MCF 10A (cell line): ENCODE results near the gene ZNF628. TPM values are rescaled to one million over a fixed set of nuclear protein-coding genes. Genes with fewer than 3 reads are reported as not detected.

ENCODE experiments used
- BruUV-seq: library from RNA; stranded (reverse); fragments of 400-500 nt; replicated peaks from 2 replicates; lab custom pipeline; 2021; lab: Mats Ljungman, UMichigan
- CTCF ChIA-PET: fragments of 300-600 bp; sonication (Branson Sonifier 250); formaldehyde crosslinking; extraction: SDS; loops from one replicate; lab custom pipeline; 2021; ENCODE audit warnings: antibody characterized with exemption, inconsistent platforms; lab: Yijun Ruan, JAX
- POLR2A ChIA-PET: fragments of 300-600, 350-650 bp; sonication (Branson Sonifier 250); formaldehyde crosslinking; extraction: SDS; loops from one replicate; lab custom pipeline; 2020; ENCODE audit warnings: antibody characterized with exemption, inconsistent platforms; lab: Yijun Ruan, JAX
- DNase-seq: peaks from one replicate; pipeline ENCODE4 v3.0.0-alpha.2; 2018; ENCODE audit not compliant: unreplicated experiment
- H3K27ac Mint-ChIP-seq: one replicate; pipeline ENCODE4 v1.8.0; 2022; ENCODE audit warnings: mild to moderate bottlenecking, low read depth, mixed read lengths; ENCODE audit not compliant: unreplicated experiment
- H3K27me3 Mint-ChIP-seq: one replicate; pipeline ENCODE4 v1.8.0; 2022; ENCODE audit warnings: mixed read lengths; ENCODE audit not compliant: insufficient read depth, unreplicated experiment
- H3K36me3 Mint-ChIP-seq: one replicate; pipeline ENCODE4 v1.8.0; 2022; ENCODE audit warnings: mild to moderate bottlenecking, moderate library complexity, mixed read lengths; ENCODE audit not compliant: insufficient read depth, unreplicated experiment
- H3K4me1 Mint-ChIP-seq: one replicate; pipeline ENCODE4 v1.8.0; 2022; ENCODE audit warnings: mixed read lengths; ENCODE audit not compliant: insufficient read depth, unreplicated experiment
- H3K4me3 Mint-ChIP-seq: one replicate; pipeline ENCODE4 v1.8.0; 2022; ENCODE audit warnings: mild to moderate bottlenecking, moderate library complexity, mixed read lengths; ENCODE audit not compliant: unreplicated experiment
- H3K9me3 Mint-ChIP-seq: one replicate; pipeline ENCODE4 v1.8.0; 2022; ENCODE audit warnings: mixed read lengths; ENCODE audit not compliant: unreplicated experiment
- intact Hi-C: fragments of 100-400 bp; cut with micrococcal nuclease; formaldehyde crosslinking; loops from 2 replicates; pipeline ENCODE4 v1.14.1; 2022
- total RNA-seq: library from RNA; stranded (reverse); gene quantifications from 2 replicates; pipeline ENCODE4 v1.2.3, GENCODE V29; 2022
- TF ChIP-seq, protein P1 (sequence below): fragments of 200-600 bp; IDR thresholded peaks from one replicate; pipeline ENCODE4 v1.8.0; 2022; ENCODE audit warnings: antibody characterized with exemption, mild to moderate bottlenecking; ENCODE audit not compliant: unreplicated experiment

Gene ZNF628
- total RNA-seq, 1 experiment from 2014 or later: 12.1 TPM

- peaks cover 17% of the 10 kb centered on the region for H3K4me1 Mint-ChIP-seq
- TF ChIP-seq, protein P1, sequence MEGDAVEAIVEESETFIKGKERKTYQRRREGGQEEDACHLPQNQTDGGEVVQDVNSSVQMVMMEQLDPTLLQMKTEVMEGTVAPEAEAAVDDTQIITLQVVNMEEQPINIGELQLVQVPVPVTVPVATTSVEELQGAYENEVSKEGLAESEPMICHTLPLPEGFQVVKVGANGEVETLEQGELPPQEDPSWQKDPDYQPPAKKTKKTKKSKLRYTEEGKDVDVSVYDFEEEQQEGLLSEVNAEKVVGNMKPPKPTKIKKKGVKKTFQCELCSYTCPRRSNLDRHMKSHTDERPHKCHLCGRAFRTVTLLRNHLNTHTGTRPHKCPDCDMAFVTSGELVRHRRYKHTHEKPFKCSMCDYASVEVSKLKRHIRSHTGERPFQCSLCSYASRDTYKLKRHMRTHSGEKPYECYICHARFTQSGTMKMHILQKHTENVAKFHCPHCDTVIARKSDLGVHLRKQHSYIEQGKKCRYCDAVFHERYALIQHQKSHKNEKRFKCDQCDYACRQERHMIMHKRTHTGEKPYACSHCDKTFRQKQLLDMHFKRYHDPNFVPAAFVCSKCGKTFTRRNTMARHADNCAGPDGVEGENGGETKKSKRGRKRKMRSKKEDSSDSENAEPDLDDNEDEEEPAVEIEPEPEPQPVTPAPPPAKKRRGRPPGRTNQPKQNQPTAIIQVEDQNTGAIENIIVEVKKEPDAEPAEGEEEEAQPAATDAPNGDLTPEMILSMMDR: no peak
- H3K9me3 Mint-ChIP-seq: no peaks in the 10 kb centered on the region
- ChIA-PET POLR2A (interaction anchor here (0.8 to 1.6 kb wide), 4 partner anchors 12 to 71 kb away, joined by 3 to 4 read pairs (median 4); partner anchors contain the start of gene UBE2S), CTCF (interaction anchor here (0.6 to 1.7 kb wide), 5 partner anchors 8 to 309 kb away, joined by 3 to 12 read pairs (median 4); no protein-coding TSS in a partner anchor)
- intact Hi-C loops: no loop called here
- H3K27ac Mint-ChIP-seq: no peak overlapping the region
- H3K36me3 Mint-ChIP-seq: peaks cover 16% of the 10 kb centered on the region
- H3K27me3 Mint-ChIP-seq: no peaks in the 10 kb centered on the region
- BruUV-seq: no TSS peak
- no peak for DNase-seq
- H3K4me3 Mint-ChIP-seq: peak overlapping the region; percentile 97
Observed at GRCh38 chr19:55459551-55459949, 16.9 kb upstream of the ZNF628 start.

DNA sequence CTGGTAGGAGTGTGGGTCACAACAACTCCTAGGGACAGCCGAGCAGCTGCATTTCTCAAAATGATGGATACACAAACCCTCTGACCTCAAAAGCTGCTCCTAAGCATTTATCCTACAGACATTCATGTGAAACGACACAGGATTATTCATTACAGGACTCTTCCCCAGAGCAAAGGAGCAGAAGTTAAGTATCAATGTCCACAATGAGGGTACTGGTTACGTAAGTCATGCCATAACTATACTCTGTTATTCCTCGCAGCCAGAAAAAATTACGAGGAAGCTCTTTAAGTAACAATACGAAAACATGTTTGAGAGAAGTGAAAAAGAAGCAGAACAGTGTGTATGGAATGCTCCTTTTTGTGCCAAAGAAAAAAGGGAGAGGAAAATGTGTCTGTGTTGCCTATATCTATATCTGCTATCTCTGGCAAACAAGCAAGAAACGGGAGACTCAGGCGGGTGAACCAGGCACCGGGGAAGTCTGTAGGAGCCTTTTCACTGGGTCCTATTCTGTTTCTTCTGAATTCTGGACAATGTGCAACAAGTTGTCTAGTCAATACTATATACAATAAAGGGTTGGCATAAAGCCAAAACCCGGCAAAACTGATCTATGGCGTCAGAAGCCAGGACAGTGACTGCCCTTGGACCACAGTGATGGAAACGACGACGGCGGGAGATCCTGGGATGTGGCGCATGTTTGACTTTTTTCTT lies 16.3 kb upstream of the ZNF628 start:
- H3K36me3 Mint-ChIP-seq: peaks cover 16% of the 10 kb centered on the region
- H3K9me3 Mint-ChIP-seq: no peaks in the 10 kb centered on the region
- POLR2A ChIA-PET: interaction anchor here (0.6 to 1.6 kb wide), 5 partner anchors 13 to 72 kb away, joined by 3 to 4 read pairs (median 3); partner anchors contain the start of genes UBE2S and ZNF628
- intact Hi-C loops: no loop called here
- peak overlapping the region; percentile 83 for H3K27ac Mint-ChIP-seq
- peak overlapping the region; percentile 97 for H3K4me3 Mint-ChIP-seq
- DNase-seq: no peak
- peaks cover 17% of the 10 kb centered on the region for H3K4me1 Mint-ChIP-seq
- no peaks in the 10 kb centered on the region for H3K27me3 Mint-ChIP-seq
- TSS peak; percentile 61 for BruUV-seq
- TF ChIP-seq, protein P1: no peak
- CTCF ChIA-PET: interaction anchor here (0.5 to 1.7 kb wide), 4 partner anchors 7 to 610 kb away, joined by 3 to 12 read pairs (median 4); no protein-coding TSS in a partner anchor

- Mint-ChIP-seq H3K27ac (peak overlapping the region; percentile 83), H3K27me3 (no peaks in the 10 kb centered on the region), H3K4me3 (peak overlapping the region; percentile 97), H3K36me3 (peaks cover 16% of the 10 kb centered on the region), H3K9me3 (no peaks in the 10 kb centered on the region), H3K4me1 (peaks cover 17% of the 10 kb centered on the region)
- ChIA-PET CTCF (interaction anchor here (0.5 to 1.0 kb wide), 3 partner anchors 168 to 609 kb away, joined by 3 to 4 read pairs (median 3); no protein-coding TSS in a partner anchor), POLR2A (interaction anchor here (0.6 to 1.0 kb wide), 3 partner anchors 15 to 72 kb away, joined by 3 to 4 read pairs (median 3); partner anchors contain the start of gene ZNF628)
- TF ChIP-seq, protein P1: no peak
- intact Hi-C loops: no loop called here
- peak; percentile 74 for DNase-seq
- BruUV-seq: no TSS peak
Observed at GRCh38 chr19:55460670-55461258, 15.7 kb upstream of the ZNF628 start.
